ENCODE data around the gene CEACAM4.

DNA sequence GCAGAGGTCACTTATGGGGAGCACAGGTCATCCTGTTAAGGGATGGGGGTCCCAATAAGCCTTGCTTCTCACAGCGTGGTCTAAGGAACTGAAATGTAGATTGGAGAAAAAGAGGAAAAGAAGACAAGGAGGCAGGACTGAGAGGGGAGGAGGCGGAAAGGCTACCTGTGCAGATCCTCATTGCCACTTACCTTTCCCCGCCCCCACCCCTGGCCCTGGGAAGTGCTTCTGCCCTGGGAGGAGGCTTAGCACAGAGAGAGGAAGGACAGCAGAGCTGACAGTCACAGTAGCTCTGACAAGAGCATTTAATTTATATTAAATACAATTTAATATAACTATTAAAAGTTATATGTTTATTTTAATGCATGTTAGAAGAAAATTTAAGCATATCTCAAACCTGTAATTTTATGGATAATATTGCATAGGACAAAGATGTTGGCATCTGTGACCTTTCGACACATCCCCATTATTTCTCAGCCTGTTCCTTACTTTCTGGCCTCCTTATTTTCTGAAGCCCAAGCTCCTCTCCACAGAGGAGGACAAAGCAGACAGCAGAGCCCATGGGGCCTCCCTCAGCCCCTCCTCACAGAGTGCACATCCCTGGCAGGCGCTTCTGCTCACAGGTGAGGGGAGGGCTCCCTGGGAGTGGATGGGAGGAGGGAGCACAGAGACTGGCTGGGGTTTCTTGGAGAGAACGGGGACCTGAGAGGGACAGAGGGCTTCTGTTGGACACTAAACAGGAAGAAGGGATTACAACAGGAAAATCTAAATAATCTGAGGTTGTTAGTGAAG, 27.5 kb downstream of the CEACAM4 start:
- TF ChIP-seq, protein P1, sequence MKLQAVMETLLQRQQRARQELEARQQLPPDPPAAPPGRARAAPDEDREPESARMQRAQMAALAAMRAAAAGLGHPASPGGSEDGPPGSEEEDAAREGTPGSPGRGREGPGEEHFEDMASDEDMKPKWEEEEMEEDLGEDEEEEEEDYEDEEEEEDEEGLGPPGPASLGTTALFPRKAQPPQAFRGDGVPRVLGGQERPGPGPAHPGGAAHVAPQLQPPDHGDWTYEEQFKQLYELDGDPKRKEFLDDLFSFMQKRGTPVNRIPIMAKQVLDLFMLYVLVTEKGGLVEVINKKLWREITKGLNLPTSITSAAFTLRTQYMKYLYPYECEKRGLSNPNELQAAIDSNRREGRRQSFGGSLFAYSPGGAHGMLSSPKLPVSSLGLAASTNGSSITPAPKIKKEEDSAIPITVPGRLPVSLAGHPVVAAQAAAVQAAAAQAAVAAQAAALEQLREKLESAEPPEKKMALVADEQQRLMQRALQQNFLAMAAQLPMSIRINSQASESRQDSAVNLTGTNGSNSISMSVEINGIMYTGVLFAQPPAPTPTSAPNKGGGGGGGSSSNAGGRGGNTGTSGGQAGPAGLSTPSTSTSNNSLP (IDR thresholded peaks at IDR 0.05; ENCODE audit: borderline replicate concordance, low read depth, low read length) = no peak
- no peak for TF ChIP-seq MAZ (CRISPR knock-in tag; conservative IDR thresholded peaks at IDR 0.05 in 1 of 2, IDR thresholded peaks at IDR 0.05 in 1 of 2)
- no peak for TF ChIP-seq TEAD1 (CRISPR knock-in tag; IDR thresholded peaks at IDR 0.05)
